Neural crest cell (in vitro differentiated cells): ENCODE measurements around the gene TTLL6. TPM values are rescaled to one million over a fixed set of nuclear protein-coding genes. Genes with fewer than 3 reads are reported as not detected.

ENCODE experiments used
- DNase-seq: peaks from one replicate; pipeline ENCODE4 v3.0.0; 2021; ENCODE audit warnings: low read depth, mixed read lengths, low spot score
- H3K27ac Mint-ChIP-seq: one replicate; pipeline ENCODE4 v1.8.0; 2021; ENCODE audit warnings: mild to moderate bottlenecking, mixed read lengths; ENCODE audit not compliant: unreplicated experiment
- H3K27me3 Mint-ChIP-seq: 2 replicates; pipeline ENCODE4 v1.8.0; 2021; ENCODE audit warnings: low read depth, mild to moderate bottlenecking, mixed read lengths
- H3K36me3 Mint-ChIP-seq: 2 replicates; pipeline ENCODE4 v1.8.0; 2021; ENCODE audit warnings: low read depth, mild to moderate bottlenecking, mixed read lengths
- H3K4me1 Mint-ChIP-seq: 2 replicates; pipeline ENCODE4 v1.8.0; 2021; ENCODE audit warnings: mixed read lengths
- H3K4me3 Mint-ChIP-seq: one replicate; pipeline ENCODE4 v1.8.0; 2021; ENCODE audit warnings: mild to moderate bottlenecking, mixed read lengths
- H3K9me3 Mint-ChIP-seq: 2 replicates; pipeline ENCODE4 v1.8.0; 2021; ENCODE audit warnings: mixed read lengths
- total RNA-seq: library from RNA; stranded (reverse); gene quantifications from 2 replicates; pipeline ENCODE4 v1.2.1, GENCODE V29; 2021
- TF ChIP-seq, protein P1 (sequence below): fragments of 200-600 bp; sonication (generic); conservative IDR thresholded peaks from 2 replicates; pipeline ENCODE4 v1.5.0; 2021; ENCODE audit warnings: antibody characterized with exemption, mild to moderate bottlenecking

TTLL6 gene
- total RNA-seq, 1 donor from 2014 or later = 0.65 TPM

DNA sequence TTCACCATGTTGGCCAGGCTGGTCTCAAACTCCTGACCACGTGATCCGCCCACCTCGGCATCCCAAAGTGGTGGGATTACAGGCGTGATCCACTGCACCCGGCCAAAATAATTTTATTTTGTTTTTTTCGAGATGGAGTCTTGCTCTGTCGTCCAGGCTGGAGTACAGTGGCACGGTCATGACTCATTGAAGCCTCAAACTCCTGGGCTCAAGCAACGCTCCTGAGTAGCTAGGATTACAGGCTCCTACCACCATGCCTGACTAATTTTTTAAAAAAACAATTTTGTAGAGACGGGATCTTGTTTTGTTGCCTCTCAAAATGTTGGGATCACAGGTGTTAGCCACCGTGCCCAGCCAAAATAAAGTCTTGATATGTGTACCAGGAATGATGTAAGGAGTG lies 2.4 kb upstream of the TTLL6 start:
- Mint-ChIP-seq H3K9me3 (no peaks in the 10 kb centered on the region), H3K4me1 (peaks cover 24% of the 10 kb centered on the region), H3K27me3 (peaks cover 69% of the 10 kb centered on the region), H3K27ac (no peak overlapping the region), H3K4me3 (no peak overlapping the region), H3K36me3 (no peaks in the 10 kb centered on the region)
- DNase-seq = no peak
- TF ChIP-seq, protein P1, sequence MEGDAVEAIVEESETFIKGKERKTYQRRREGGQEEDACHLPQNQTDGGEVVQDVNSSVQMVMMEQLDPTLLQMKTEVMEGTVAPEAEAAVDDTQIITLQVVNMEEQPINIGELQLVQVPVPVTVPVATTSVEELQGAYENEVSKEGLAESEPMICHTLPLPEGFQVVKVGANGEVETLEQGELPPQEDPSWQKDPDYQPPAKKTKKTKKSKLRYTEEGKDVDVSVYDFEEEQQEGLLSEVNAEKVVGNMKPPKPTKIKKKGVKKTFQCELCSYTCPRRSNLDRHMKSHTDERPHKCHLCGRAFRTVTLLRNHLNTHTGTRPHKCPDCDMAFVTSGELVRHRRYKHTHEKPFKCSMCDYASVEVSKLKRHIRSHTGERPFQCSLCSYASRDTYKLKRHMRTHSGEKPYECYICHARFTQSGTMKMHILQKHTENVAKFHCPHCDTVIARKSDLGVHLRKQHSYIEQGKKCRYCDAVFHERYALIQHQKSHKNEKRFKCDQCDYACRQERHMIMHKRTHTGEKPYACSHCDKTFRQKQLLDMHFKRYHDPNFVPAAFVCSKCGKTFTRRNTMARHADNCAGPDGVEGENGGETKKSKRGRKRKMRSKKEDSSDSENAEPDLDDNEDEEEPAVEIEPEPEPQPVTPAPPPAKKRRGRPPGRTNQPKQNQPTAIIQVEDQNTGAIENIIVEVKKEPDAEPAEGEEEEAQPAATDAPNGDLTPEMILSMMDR = no peak

DNA sequence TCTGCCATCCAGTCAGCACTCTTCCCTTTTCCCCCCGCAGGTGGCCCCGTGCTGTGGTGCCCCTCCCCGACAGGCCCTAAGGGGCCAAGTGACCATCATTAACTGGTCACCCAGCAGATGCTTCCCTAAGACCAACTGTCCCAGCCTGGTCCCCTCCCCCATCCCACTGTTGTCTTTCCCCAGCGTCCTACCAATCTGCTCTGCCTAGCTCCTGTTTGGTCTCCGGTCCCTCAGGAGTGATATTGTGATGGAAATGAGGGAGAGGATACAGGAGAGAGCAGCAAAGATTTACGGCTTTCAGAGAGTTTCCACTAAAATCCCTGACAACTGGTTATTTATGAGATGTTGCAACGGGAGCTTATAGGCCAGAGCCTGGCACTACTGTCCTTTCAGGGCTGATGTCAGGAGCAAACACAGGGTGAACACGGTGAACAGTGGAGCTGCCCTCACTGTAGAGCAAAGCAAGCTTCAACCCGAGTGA lies 1.4 kb upstream of the TTLL6 start:
- no peak for DNase-seq
- peak overlapping the region; percentile 68 for H3K4me3 Mint-ChIP-seq
- TF ChIP-seq, protein P1 = no peak
- peaks cover 24% of the 10 kb centered on the region for H3K4me1 Mint-ChIP-seq
- H3K27ac Mint-ChIP-seq = no peak overlapping the region
- H3K36me3 Mint-ChIP-seq = no peaks in the 10 kb centered on the region
- peaks cover 78% of the 10 kb centered on the region for H3K27me3 Mint-ChIP-seq
- no peaks in the 10 kb centered on the region for H3K9me3 Mint-ChIP-seq

DNA sequence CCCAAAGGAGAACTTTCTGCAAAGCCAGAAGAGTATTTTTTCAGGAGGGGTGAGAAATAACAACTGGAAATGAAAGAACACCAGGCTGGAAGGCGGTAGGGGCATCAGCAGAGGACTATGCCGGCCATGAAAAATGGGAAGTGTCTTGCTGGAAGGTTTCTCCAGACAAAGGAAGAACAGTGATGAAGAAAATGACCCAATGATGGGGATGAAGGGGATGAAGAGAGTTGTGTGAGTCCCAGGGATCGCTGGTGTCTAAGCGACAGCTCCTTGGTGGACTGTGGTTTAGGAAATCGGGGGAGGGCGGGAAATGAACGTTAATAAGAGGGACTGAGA lies 623 bp downstream of the TTLL6 start:
- peaks cover 24% of the 10 kb centered on the region for H3K4me1 Mint-ChIP-seq
- no peaks in the 10 kb centered on the region for H3K9me3 Mint-ChIP-seq
- TF ChIP-seq, protein P1 = no peak
- H3K36me3 Mint-ChIP-seq = no peaks in the 10 kb centered on the region
- DNase-seq = no peak
- H3K27me3 Mint-ChIP-seq = peaks cover 85% of the 10 kb centered on the region
- no peak overlapping the region for H3K27ac Mint-ChIP-seq
- H3K4me3 Mint-ChIP-seq = peak overlapping the region; percentile 43

DNA sequence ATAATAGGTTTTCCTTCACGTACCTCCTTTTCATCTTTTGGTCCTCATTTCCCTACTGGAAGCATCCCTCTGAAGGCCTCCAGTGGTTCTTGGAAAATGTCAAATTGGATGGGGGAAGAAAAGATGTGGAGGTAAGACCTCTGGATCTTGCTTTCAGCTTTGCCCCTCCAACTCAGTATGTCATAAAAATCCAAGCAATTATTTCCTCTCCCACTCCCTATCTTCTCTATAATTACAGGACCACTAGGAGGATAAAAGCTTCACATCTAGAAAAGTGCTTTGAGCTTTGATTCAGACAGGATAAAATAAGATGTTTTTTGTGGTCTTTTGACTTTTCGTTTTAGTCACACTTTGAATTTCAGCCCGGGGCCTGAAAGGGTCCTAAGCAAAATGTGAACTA lies 1.7 kb downstream of the TTLL6 start:
- Mint-ChIP-seq H3K27ac (no peak overlapping the region), H3K36me3 (no peaks in the 10 kb centered on the region), H3K27me3 (peaks cover 90% of the 10 kb centered on the region), H3K4me3 (no peak overlapping the region), H3K4me1 (peaks cover 24% of the 10 kb centered on the region), H3K9me3 (no peaks in the 10 kb centered on the region)
- TF ChIP-seq, protein P1 = no peak
- no peak for DNase-seq

DNA sequence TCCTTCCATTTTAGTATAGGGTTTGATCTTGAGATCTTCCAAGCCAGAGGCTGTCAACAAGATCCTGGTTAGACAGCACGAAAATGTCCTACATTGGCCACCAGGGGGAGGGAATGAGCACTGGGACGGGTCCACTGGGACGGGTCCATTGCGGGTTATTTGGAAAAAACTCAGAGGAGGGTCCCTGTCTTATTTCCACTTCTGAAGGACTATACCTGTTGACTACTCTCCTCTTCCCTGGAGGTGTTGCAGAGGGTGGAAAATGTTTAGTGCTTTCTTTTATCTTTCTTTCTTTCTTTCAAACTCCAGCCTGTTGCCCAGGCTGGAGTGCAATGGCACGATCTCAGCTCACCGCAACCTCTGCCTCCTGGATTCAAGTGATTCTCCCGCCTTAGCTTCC lies 2.5 kb downstream of the TTLL6 start:
- Mint-ChIP-seq H3K9me3 (no peaks in the 10 kb centered on the region), H3K27ac (no peak overlapping the region), H3K36me3 (no peaks in the 10 kb centered on the region), H3K4me1 (peaks cover 24% of the 10 kb centered on the region), H3K27me3 (peaks cover 87% of the 10 kb centered on the region), H3K4me3 (no peak overlapping the region)
- DNase-seq = peak; percentile 45
- TF ChIP-seq, protein P1 = peak; percentile 70

DNA sequence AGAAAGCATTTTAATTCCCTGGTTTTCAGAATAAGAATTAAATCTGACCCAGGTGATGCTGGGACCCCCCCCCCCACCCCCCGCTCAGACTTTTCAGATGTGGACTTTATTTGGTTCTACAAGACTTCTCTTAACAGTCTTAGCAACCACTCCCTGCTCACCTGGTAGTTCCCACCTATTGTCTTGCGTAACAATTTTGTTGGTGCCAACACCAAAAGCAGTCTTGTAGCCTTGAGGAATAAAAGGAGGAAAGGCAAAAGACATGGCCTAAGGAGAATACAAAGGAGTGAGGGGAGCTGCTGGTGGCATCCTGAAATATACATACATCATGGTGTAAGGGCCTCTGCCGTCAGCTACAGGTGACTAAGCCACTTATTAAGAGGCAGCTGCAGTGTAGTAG lies 5.0 kb downstream of the TTLL6 start:
- DNase-seq = no peak
- no peaks in the 10 kb centered on the region for H3K36me3 Mint-ChIP-seq
- H3K9me3 Mint-ChIP-seq = no peaks in the 10 kb centered on the region
- no peak overlapping the region for H3K27ac Mint-ChIP-seq
- peaks cover 78% of the 10 kb centered on the region for H3K27me3 Mint-ChIP-seq
- peaks cover 8% of the 10 kb centered on the region for H3K4me1 Mint-ChIP-seq
- H3K4me3 Mint-ChIP-seq = no peak overlapping the region
- TF ChIP-seq, protein P1 = no peak
